ENCODE data around the gene MGLL.
"Not testable (repeated sequence)": the region's sequence is repeated elsewhere in the genome, so short reads cannot be mapped to it uniquely, and the experiment has no call there.

The MGLL gene

GRCh38 chr3:127690823-127691452 is 131.4 kb downstream of the MGLL start:
- no peak for DNase-seq (ENCODE audit: low read depth in 3 of 3)

GRCh38 chr3:127690106-127690505 is 132.2 kb downstream of the MGLL start:
- no peak for DNase-seq (ENCODE audit: low read depth in 3 of 3)

- DNase-seq (ENCODE audit: low read depth in 3 of 3): no peak
Measured at GRCh38 chr3:127689266-127689860, 133.0 kb downstream of the MGLL start.

- DNase-seq (ENCODE audit: low read depth in 3 of 3): no peak
Measured at GRCh38 chr3:127688416-127689265, 133.7 kb downstream of the MGLL start.

- no peak for DNase-seq (ENCODE audit: low read depth in 3 of 3)
Measured at GRCh38 chr3:127688022-127688415, 134.3 kb downstream of the MGLL start.

GRCh38 chr3:127687228-127687737 is 135.0 kb downstream of the MGLL start:
- DNase-seq (ENCODE audit: low read depth in 3 of 3): no peak

- no peak for DNase-seq (ENCODE audit: low read depth in 3 of 3)
Measured at GRCh38 chr3:127686512-127686894, 135.8 kb downstream of the MGLL start.

GRCh38 chr3:127685708-127686511 is 136.4 kb downstream of the MGLL start:
- DNase-seq (ENCODE audit: low read depth in 3 of 3): no peak

GRCh38 chr3:127684871-127685707 is 137.2 kb downstream of the MGLL start:
- DNase-seq (ENCODE audit: low read depth in 3 of 3): no peak

- DNase-seq (ENCODE audit: low read depth in 3 of 3): no peak
Measured at GRCh38 chr3:127682561-127682960, 139.8 kb downstream of the MGLL start.

- DNase-seq (ENCODE audit: low read depth in 3 of 3): not testable (repeated sequence)
Measured at GRCh38 chr3:127682175-127682554, 140.2 kb downstream of the MGLL start.

- DNase-seq (ENCODE audit: low read depth in 3 of 3): no peak
Measured at GRCh38 chr3:127680798-127681221, 141.5 kb downstream of the MGLL start.

GRCh38 chr3:127680146-127680661 is 142.1 kb downstream of the MGLL start:
- no peak for DNase-seq (ENCODE audit: low read depth in 3 of 3)

GRCh38 chr3:127679534-127680145 is 142.7 kb downstream of the MGLL start:
- no peak for DNase-seq (ENCODE audit: low read depth in 3 of 3)

- no peak for DNase-seq (ENCODE audit: low read depth in 3 of 3)
Measured at GRCh38 chr3:127678611-127679533, 143.4 kb downstream of the MGLL start.

GRCh38 chr3:127678315-127678599 is 144.1 kb downstream of the MGLL start:
- DNase-seq (ENCODE audit: low read depth in 3 of 3): no peak

GRCh38 chr3:127677541-127678314 is 144.6 kb downstream of the MGLL start:
- no peak for DNase-seq (ENCODE audit: low read depth in 3 of 3)

GRCh38 chr3:127676921-127677351 is 145.4 kb downstream of the MGLL start:
- DNase-seq (ENCODE audit: low read depth in 3 of 3): no peak

GRCh38 chr3:127676456-127676855 is 145.9 kb downstream of the MGLL start:
- DNase-seq (ENCODE audit: low read depth in 3 of 3): no peak
